ENCODE data around the gene DMGDH. TPM values are rescaled to one million over a fixed set of nuclear protein-coding genes. Genes with fewer than 3 reads are reported as not detected.

The DMGDH gene
- total RNA-seq, 1 donor from 2014 or later = not detected

GRCh38 chr5:79022771-79023170, 46.7 kb downstream of the DMGDH start:
- intact Hi-C loops (cut with micrococcal nuclease) = no loop called here
- Mint-ChIP-seq H3K27me3 (peaks cover 59% of the 10 kb centered on the region), H3K27ac (no peak overlapping the region), H3K4me3 (no peak overlapping the region), H3K36me3 (ENCODE audit: low read depth) (no peaks in the 10 kb centered on the region), H3K4me1 (peaks cover 17% of the 10 kb centered on the region), H3K9me3 (no peaks in the 10 kb centered on the region)
- no peak for ATAC-seq (ENCODE audit: low read depth)
- CTCF ChIA-PET = interaction anchor here (0.9 to 4.6 kb wide), 3 partner anchors 13 to 110 kb away, joined by 3 to 47 read pairs (median 8); no protein-coding TSS in a partner anchor
- POLR2A ChIA-PET = no interaction called here
- TF ChIP-seq CTCF (IDR thresholded peaks at IDR 0.05) = no peak
- no peak for DNase-seq

GRCh38 chr5:79021753-79022152, 47.7 kb downstream of the DMGDH start:
- CTCF ChIA-PET = interaction anchor here (0.9 to 4.6 kb wide), 9 partner anchors 12 to 836 kb away, joined by 3 to 47 read pairs (median 7); partner anchors contain the start of gene ARSB
- no peak for DNase-seq
- no peaks in the 10 kb centered on the region for H3K36me3 Mint-ChIP-seq (ENCODE audit: low read depth)
- H3K27ac Mint-ChIP-seq = no peak overlapping the region
- POLR2A ChIA-PET = interaction anchor here (3.2 kb wide), 1 partner anchor 37 kb away, joined by 16 read pairs; the partner anchor contains the start of gene ARSB
- H3K9me3 Mint-ChIP-seq = no peaks in the 10 kb centered on the region
- H3K4me1 Mint-ChIP-seq = peaks cover 17% of the 10 kb centered on the region
- no peak for TF ChIP-seq CTCF (IDR thresholded peaks at IDR 0.05)
- H3K4me3 Mint-ChIP-seq = no peak overlapping the region
- no peak for ATAC-seq (ENCODE audit: low read depth)
- intact Hi-C loops (cut with micrococcal nuclease) = loop anchor here (1.0 to 2.0 kb wide), 6 partner anchors 37 to 1062 kb away; partner anchors contain the start of gene ARSB
- H3K27me3 Mint-ChIP-seq = peaks cover 51% of the 10 kb centered on the region

GRCh38 chr5:79020861-79021561, 48.5 kb downstream of the DMGDH start:
- DNase-seq (no peak), ATAC-seq (ENCODE audit: low read depth) (peak; percentile 66)
- H3K4me1 Mint-ChIP-seq = peaks cover 17% of the 10 kb centered on the region
- H3K9me3 Mint-ChIP-seq = no peaks in the 10 kb centered on the region
- H3K27me3 Mint-ChIP-seq = peaks cover 50% of the 10 kb centered on the region
- no peak overlapping the region for H3K4me3 Mint-ChIP-seq
- POLR2A ChIA-PET = interaction anchor here (3.2 kb wide), 1 partner anchor 36 kb away, joined by 16 read pairs; the partner anchor contains the start of gene ARSB
- no peaks in the 10 kb centered on the region for H3K36me3 Mint-ChIP-seq (ENCODE audit: low read depth)
- no peak overlapping the region for H3K27ac Mint-ChIP-seq
- intact Hi-C loops (cut with micrococcal nuclease) = loop anchor here (1.0 to 2.0 kb wide), 6 partner anchors 36 to 1062 kb away; partner anchors contain the start of gene ARSB
- CTCF ChIA-PET = interaction anchor here (0.7 to 4.6 kb wide), 16 partner anchors 8 to 554 kb away, joined by 3 to 47 read pairs (median 4); partner anchors contain the start of gene ARSB
- TF ChIP-seq CTCF (IDR thresholded peaks at IDR 0.05) = no peak

GRCh38 chr5:79014631-79015030, 54.8 kb downstream of the DMGDH start:
- H3K4me3 Mint-ChIP-seq = no peak overlapping the region
- H3K4me1 Mint-ChIP-seq = no peaks in the 10 kb centered on the region
- ChIA-PET POLR2A (no interaction called here), CTCF (no interaction called here)
- H3K27me3 Mint-ChIP-seq = peaks cover 15% of the 10 kb centered on the region
- ATAC-seq (ENCODE audit: low read depth) (no peak), DNase-seq (no peak)
- H3K27ac Mint-ChIP-seq = no peak overlapping the region
- no peak for TF ChIP-seq CTCF (IDR thresholded peaks at IDR 0.05)
- peaks cover 8% of the 10 kb centered on the region for H3K9me3 Mint-ChIP-seq
- intact Hi-C loops (cut with micrococcal nuclease) = no loop called here
- no peaks in the 10 kb centered on the region for H3K36me3 Mint-ChIP-seq (ENCODE audit: low read depth)

- TF ChIP-seq CTCF (IDR thresholded peaks at IDR 0.05) = no peak
- intact Hi-C loops (cut with micrococcal nuclease) = no loop called here
- DNase-seq = no peak
- Mint-ChIP-seq H3K36me3 (ENCODE audit: low read depth) (no peaks in the 10 kb centered on the region), H3K4me3 (no peak overlapping the region), H3K27me3 (peaks cover 11% of the 10 kb centered on the region), H3K4me1 (no peaks in the 10 kb centered on the region), H3K27ac (no peak overlapping the region), H3K9me3 (peaks cover 8% of the 10 kb centered on the region)
- no peak for ATAC-seq (ENCODE audit: low read depth)
- POLR2A ChIA-PET = no interaction called here
- CTCF ChIA-PET = no interaction called here
Observed at GRCh38 chr5:79011869-79012268, 57.6 kb downstream of the DMGDH start.
